SK-N-MC (cell line): ENCODE results near the gene CELA2B.

ENCODE experiments used
- EZH2 ChIP-seq: fragments of 200-600 bp; sonication (generic); IDR thresholded peaks from one replicate; pipeline ENCODE4 v1.6.1; 2017; ENCODE audit warnings: antibody characterized with exemption
- FOXP2 ChIP-seq: optimal IDR thresholded peaks from 2 replicates; pipeline ENCODE3; 2011; ENCODE audit warnings: mild to moderate bottlenecking, moderate library complexity; ENCODE audit not compliant: insufficient read depth; ENCODE audit errors: extremely low read length, control extremely low read depth
- POLR2AphosphoS5 ChIP-seq: IDR thresholded peaks from 2 replicates; pipeline ENCODE4 v1.6.1; 2012; ENCODE audit warnings: mild to moderate bottlenecking, low read depth, low read length, borderline replicate concordance

DNA sequence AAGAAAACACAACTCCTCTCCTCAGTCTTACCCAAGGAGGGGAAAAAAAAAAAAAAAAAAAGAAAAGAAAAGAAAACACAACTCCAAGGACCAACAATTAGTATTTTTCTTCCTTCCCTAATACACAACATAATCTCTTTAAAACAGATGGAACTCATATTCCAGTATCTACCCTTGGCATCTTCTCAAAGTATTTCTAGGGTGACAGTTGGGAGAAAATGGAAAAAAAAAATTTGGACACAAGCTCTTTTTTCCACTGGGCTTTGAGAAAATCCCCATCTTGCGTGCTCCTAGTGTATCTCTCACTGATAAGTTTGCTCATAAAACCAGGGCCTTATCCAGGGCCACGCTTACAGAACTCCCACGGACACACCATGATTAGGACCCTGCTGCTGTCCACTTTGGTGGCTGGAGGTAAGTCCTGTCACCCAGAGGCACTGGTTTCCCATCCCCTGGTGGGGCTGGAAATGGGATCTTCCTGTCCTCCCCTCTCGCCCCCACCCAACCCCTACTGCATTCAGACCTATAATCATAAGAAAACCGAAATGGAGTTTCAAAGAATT is at the start of gene CELA2B:
- TF ChIP-seq EZH2 = no peak
- no peak for TF ChIP-seq POLR2AphosphoS5
- no peak for TF ChIP-seq FOXP2
